NB4 (cell line): Measurements from ENCODE around the gene PSMA2.

Experiments used
- DNase-seq: peaks from one replicate; pipeline ENCODE4 v3.0.0; 2010; ENCODE audit warnings: low read depth
- H3K4me3 ChIP-seq: one replicate; pipeline ENCODE4 v1.5.1; 2011; ENCODE audit warnings: mild to moderate bottlenecking, low read depth, low read length, moderate library complexity
- MYC ChIP-seq: IDR thresholded peaks from 2 replicates; pipeline ENCODE4 v1.6.1; 2011; ENCODE audit warnings: low read depth, low read length
- POLR2A ChIP-seq: IDR thresholded peaks from 2 replicates; pipeline ENCODE4 v1.6.1; 2011; ENCODE audit warnings: mild to moderate bottlenecking; ENCODE audit not compliant: insufficient read length; ENCODE audit errors: extremely low read depth
- TF ChIP-seq, protein P1 (sequence below): IDR thresholded peaks from 2 replicates; pipeline ENCODE4 v1.6.1; 2011; ENCODE audit warnings: low read depth, low read length
- TF ChIP-seq, protein P2 (sequence below): IDR thresholded peaks from one replicate; pipeline ENCODE4 v1.5.1; 2012; ENCODE audit warnings: low read depth, low read length

PSMA2 gene

DNA sequence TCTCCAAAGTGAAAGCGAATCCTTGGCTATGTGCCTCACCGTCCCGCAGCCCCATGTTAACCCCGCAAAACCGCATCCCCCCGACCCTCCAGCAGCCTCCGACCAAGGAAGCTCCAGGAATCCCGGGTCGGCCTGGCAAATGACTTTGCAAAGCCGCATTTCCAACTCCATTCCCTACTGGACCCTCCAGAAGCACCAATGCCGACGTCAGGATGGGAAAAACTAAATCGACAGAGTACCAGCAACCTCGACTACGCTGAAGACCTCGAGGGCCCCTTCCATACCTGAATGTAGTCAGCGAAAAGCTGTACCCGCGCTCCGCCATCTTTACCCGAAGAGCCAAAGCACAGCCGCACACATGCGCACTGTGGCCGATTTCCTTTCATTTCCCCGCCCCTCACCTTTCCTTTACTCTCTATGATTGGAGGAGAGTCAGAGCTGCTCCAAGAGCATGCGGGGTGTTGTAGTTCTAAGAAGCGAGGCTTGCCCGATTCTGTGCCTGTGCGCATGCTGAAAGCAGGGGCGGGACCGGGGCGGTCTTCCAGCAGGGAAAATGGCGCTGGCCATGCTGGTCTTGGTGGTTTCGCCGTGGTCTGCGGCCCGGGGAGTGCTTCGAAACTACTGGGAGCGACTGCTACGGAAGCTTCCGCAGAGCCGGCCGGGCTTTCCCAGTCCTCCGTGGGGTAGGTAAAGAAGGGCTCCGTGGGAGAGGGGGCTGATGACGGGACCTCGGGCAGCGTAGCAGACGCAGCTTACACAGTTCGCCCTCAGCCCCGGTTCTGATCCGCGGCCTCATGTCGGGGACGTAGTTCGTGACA is at the start of gene PSMA2, which contains the start of gene MRPL32:
Gene PSMA2 (minus strand): TSS at position 341 of the 818 bp plus-strand sequence. CDS start 16 bp downstream, at position 325.
Gene MRPL32 (plus strand): TSS at position 543 of the 818 bp plus-strand sequence. CDS start 11 bp downstream, at position 554.
- peak; percentile 99 for DNase-seq
- peak within 1 kb of the TSS; percentile 96 for H3K4me3 ChIP-seq
- TF ChIP-seq POLR2A = peak; percentile 91
- TF ChIP-seq, protein P1, sequence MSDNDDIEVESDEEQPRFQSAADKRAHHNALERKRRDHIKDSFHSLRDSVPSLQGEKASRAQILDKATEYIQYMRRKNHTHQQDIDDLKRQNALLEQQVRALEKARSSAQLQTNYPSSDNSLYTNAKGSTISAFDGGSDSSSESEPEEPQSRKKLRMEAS = peak; percentile 87
- TF ChIP-seq, protein P2, sequence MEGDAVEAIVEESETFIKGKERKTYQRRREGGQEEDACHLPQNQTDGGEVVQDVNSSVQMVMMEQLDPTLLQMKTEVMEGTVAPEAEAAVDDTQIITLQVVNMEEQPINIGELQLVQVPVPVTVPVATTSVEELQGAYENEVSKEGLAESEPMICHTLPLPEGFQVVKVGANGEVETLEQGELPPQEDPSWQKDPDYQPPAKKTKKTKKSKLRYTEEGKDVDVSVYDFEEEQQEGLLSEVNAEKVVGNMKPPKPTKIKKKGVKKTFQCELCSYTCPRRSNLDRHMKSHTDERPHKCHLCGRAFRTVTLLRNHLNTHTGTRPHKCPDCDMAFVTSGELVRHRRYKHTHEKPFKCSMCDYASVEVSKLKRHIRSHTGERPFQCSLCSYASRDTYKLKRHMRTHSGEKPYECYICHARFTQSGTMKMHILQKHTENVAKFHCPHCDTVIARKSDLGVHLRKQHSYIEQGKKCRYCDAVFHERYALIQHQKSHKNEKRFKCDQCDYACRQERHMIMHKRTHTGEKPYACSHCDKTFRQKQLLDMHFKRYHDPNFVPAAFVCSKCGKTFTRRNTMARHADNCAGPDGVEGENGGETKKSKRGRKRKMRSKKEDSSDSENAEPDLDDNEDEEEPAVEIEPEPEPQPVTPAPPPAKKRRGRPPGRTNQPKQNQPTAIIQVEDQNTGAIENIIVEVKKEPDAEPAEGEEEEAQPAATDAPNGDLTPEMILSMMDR = no peak
- peak; percentile 89 for TF ChIP-seq MYC

DNA sequence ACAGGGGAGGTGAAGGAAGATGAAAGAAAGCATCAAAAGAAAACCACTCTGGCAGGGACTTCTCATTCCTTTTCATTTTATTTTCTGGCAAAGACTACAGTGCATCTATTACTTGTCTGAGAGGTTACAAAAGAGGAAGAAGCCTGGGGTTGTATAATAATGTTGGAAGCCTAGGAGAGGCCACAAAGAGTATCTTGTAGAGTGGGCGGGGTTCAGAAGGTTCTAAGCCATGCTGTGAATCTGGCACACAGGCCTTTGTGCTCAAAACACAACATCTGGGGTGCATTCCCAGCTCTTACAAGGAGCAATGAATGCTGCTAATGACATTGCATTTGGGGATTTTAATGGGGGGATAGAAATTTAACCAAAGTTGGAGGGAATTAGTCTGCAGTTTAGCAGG is 49.6 kb upstream of the PSMA2 start:
- DNase-seq = peak; percentile 26
- no peak overlapping the region for H3K4me3 ChIP-seq
- TF ChIP-seq, protein P2 = no peak
- no peak for TF ChIP-seq MYC
- TF ChIP-seq, protein P1 = no peak

DNA sequence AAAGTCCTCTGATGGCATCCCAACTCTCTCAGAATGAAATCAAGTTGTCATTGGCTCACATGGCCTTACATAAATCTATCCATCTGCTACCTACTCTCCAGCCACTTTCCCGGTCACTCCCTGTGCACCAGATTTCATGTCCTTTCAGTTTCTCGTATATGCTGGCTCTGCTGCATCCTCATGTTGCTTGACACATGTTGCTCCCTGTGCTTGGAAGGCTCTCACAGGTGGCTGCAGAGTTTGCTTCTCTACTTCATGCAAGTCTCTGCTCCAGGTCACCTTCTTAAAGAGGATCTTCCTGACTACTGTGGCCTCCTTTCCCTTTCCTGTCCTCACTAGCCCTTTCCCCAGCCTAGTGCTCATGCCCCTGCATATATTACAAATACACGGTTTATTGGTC is 48.5 kb upstream of the PSMA2 start:
- TF ChIP-seq, protein P2 = no peak
- TF ChIP-seq, protein P1 = no peak
- TF ChIP-seq MYC (no peak), POLR2A (no peak)

DNA sequence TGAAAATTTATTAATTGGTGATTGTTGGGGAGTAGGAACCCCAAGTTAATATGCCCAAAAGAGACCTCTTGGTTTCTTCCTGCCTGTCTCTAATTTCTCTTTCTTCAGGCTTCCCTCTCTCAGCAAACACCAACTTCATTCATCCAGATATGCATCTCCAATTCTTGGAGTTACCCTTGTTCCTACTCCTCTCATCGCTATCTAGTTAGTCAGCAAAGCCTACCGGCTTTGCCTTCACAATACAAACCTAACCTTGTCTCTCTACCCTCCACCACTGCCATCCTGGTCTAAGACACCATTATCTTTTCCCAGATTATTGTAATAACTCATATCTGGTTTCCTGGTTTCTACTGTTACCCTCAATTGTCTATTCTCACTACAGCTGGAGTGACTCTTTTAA is 48.1 kb upstream of the PSMA2 start:
- TF ChIP-seq, protein P2 = no peak
- TF ChIP-seq POLR2A (no peak), MYC (no peak)
- TF ChIP-seq, protein P1 = no peak
- no peak overlapping the region for H3K4me3 ChIP-seq
- no peak for DNase-seq

More for the DNA sequence above, 48.5 kb upstream of the PSMA2 start:
- no peak overlapping the region for H3K4me3 ChIP-seq
- DNase-seq = no peak

DNA sequence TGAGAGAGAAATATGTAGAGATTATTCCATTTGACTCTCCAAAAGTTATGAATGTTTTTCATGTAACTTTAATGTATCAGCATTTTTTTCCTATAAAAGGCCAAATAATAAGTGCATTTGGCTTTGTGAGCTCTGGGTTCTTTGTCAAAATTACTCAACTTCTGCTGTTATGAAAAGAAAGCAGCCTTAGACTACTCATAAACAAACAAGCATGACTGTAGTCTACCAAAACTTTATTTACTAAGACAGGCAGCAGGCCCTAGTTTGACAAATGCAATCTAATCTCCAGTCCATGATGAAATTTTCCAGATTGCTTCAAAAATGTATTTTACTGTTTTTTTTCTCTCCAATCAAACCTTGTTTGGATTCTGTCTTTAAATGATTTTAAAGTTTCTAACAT is 46.5 kb upstream of the PSMA2 start:
- TF ChIP-seq MYC = no peak
- DNase-seq = no peak
- H3K4me3 ChIP-seq = no peak overlapping the region

DNA sequence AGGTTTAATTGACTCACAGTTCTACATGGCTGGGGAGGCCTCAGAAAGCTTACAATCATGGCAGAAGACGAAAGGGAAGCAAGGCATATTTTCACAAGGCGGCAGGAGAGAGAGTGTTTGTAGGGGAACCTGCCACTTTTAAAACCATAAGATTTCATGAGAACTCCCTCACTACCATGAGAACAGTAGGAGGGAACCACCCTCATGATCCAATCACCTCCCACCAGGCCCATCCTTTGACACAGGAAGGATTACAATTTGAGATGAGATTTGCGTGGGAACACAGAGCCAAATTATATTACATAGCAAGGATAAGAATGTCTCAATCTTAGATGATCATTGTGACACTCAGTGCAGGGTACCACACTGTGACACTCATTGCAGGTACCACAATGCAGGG is 44.4 kb upstream of the PSMA2 start:
- H3K4me3 ChIP-seq = no peak overlapping the region
- DNase-seq = no peak
- TF ChIP-seq POLR2A (no peak), MYC (no peak)
- TF ChIP-seq, protein P2 = no peak
